Lower leg skin (tissue), 3 donors: ENCODE results near the gene ELOVL5.
"Not testable (repeated sequence)": the region's sequence is repeated elsewhere in the genome, so short reads cannot be mapped to it uniquely, and the experiment has no call there.

Experiments used
- CTCF ChIP-seq, 3 donors: fragments of 450-650 bp; IDR thresholded peaks; one replicate each; pipeline ENCODE4 v1.5.1; 2016; ENCODE audit warnings: antibody characterized with exemption in 3 of 3, mild to moderate bottlenecking in 3 of 3, moderate library complexity in 2 of 3
- POLR2A ChIP-seq, 2 donors: fragments of 450-650 bp; IDR thresholded peaks; one replicate each; pipeline ENCODE4 v1.6.1; 2016 to 2017; ENCODE audit warnings: antibody characterized with exemption in 2 of 2, mild to moderate bottlenecking in 1 of 2, moderate library complexity in 1 of 2

GRCh38 chr6:53388615-53389014 is 39.9 kb upstream of the ELOVL5 start:
- not testable (repeated sequence) for TF ChIP-seq CTCF, POLR2A (IDR thresholded peaks at IDR 0.05)
